Gastroesophageal sphincter (tissue), 3 donors: Measurements from ENCODE around the gene ZMIZ1.

Experiments
- POLR2A ChIP-seq, 2 donors: fragments of 450-650 bp; IDR thresholded peaks; one replicate each; pipeline ENCODE4 v1.6.1; 2017; ENCODE audit warnings: antibody characterized with exemption in 2 of 2, mild to moderate bottlenecking in 2 of 2, moderate library complexity in 1 of 2
- POLR2AphosphoS5 ChIP-seq: sonication (generic); formaldehyde crosslinking; IDR thresholded peaks from one replicate; pipeline ENCODE4 v1.6.1; 2017; ENCODE audit warnings: antibody characterized with exemption
- TF ChIP-seq, protein P1 (sequence below), 4 experiments: fragments of 200-600 bp in 2 of 4; fragments of 450-650 bp in 2 of 4; sonication (generic) in 1 of 4; IDR thresholded peaks; one replicate each; pipeline ENCODE4 v1.5.1; 2017 to 2019; ENCODE audit warnings: antibody characterized with exemption in 4 of 4, mild to moderate bottlenecking in 2 of 4, moderate library complexity in 2 of 4

DNA sequence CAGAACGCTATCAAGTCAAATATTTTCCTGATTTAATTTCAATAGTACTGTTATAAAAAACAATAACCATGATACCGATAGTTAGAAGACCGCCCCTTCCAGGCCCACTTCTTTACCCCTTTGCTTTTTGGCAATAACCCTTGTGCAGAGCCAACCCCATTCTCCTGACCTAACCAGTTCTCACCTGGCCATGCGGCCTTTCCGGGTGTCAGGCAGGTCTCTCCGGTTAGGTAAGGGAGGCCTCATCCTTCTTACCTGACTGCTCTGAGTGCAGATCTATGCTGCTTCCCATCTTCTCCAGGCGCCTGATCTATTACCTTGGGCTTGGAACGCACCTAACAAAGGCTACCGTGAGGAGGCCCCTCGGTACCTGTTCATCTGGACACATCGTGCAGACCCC is 26.6 kb downstream of the ZMIZ1 start:
- TF ChIP-seq, protein P1, sequence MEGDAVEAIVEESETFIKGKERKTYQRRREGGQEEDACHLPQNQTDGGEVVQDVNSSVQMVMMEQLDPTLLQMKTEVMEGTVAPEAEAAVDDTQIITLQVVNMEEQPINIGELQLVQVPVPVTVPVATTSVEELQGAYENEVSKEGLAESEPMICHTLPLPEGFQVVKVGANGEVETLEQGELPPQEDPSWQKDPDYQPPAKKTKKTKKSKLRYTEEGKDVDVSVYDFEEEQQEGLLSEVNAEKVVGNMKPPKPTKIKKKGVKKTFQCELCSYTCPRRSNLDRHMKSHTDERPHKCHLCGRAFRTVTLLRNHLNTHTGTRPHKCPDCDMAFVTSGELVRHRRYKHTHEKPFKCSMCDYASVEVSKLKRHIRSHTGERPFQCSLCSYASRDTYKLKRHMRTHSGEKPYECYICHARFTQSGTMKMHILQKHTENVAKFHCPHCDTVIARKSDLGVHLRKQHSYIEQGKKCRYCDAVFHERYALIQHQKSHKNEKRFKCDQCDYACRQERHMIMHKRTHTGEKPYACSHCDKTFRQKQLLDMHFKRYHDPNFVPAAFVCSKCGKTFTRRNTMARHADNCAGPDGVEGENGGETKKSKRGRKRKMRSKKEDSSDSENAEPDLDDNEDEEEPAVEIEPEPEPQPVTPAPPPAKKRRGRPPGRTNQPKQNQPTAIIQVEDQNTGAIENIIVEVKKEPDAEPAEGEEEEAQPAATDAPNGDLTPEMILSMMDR (IDR thresholded peaks at IDR 0.05): no peak
- TF ChIP-seq POLR2A (IDR thresholded peaks at IDR 0.05) (no peak), POLR2AphosphoS5 (no peak)
